Fibroblast of villous mesenchyme (primary cell): ENCODE measurements around the gene BTBD19. TPM values are rescaled to one million over a fixed set of nuclear protein-coding genes. Genes with fewer than 3 reads are reported as not detected.

Source experiments
- DNase-seq: peaks from one replicate; pipeline ENCODE4 v3.0.0-alpha.2; 2010; ENCODE audit warnings: low read depth
- H3K4me3 ChIP-seq: 2 replicates; pipeline ENCODE4 v1.5.1; 2011; ENCODE audit warnings: low read depth, mild to moderate bottlenecking, low read length
- CTCF ChIP-seq: IDR thresholded peaks from 2 replicates; pipeline ENCODE4 v1.5.1; 2012; ENCODE audit warnings: low read depth, mild to moderate bottlenecking, low read length; ENCODE audit not compliant: insufficient read depth
- total RNA-seq: library from RNA; depleted of rRNA; stranded (reverse); fragments of >200 nt; gene quantifications from 2 replicates; pipeline ENCODE4 v1.2.3, GENCODE V29; 2012

Gene BTBD19
- total RNA-seq, 1 donor, result 13.0 TPM

- no peak for DNase-seq
- TF ChIP-seq CTCF, result no peak
- peak overlapping the region; percentile 61 for H3K4me3 ChIP-seq
Measured at GRCh38 chr1:44801491-44802305, 6.6 kb upstream of the BTBD19 start.

- TF ChIP-seq CTCF, result no peak
- DNase-seq, result no peak
- H3K4me3 ChIP-seq, result peak overlapping the region; percentile 61
Measured at GRCh38 chr1:44802306-44803061, 5.8 kb upstream of the BTBD19 start.

- no peak overlapping the region for H3K4me3 ChIP-seq
- TF ChIP-seq CTCF, result no peak
- DNase-seq, result no peak
Measured at GRCh38 chr1:44803062-44803311, 5.3 kb upstream of the BTBD19 start.

GRCh38 chr1:44803312-44804095 is 4.8 kb upstream of the BTBD19 start:
- DNase-seq, result no peak
- H3K4me3 ChIP-seq, result no peak overlapping the region
- TF ChIP-seq CTCF, result no peak

GRCh38 chr1:44805311-44806024 is 2.9 kb upstream of the BTBD19 start:
- no peak for TF ChIP-seq CTCF
- H3K4me3 ChIP-seq, result no peak overlapping the region
- no peak for DNase-seq

GRCh38 chr1:44806025-44806703 is 2.2 kb upstream of the BTBD19 start:
- no peak for DNase-seq
- H3K4me3 ChIP-seq, result no peak overlapping the region
- no peak for TF ChIP-seq CTCF
